Activated B cell treated with CpG ODN at 0.5 μM for 24 hours (primary cell): ENCODE data around the gene RHD. TPM values are rescaled to one million over a fixed set of nuclear protein-coding genes. Genes with fewer than 3 reads are reported as not detected.
"Not testable (repeated sequence)": the region's sequence is repeated elsewhere in the genome, so short reads cannot be mapped to it uniquely, and the experiment has no call there.

Source experiments
- ATAC-seq: fragments of 200-7000 bp; cut with Tn5 transposase; one replicate; pipeline ENCODE4 v1.10.0; 2021; ENCODE audit warnings: low read depth, mild to moderate bottlenecking, moderate library complexity
- CTCF ChIA-PET: fragments of 350-600 bp; sonication (Branson Sonifier 250); formaldehyde crosslinking; loops from one replicate; lab custom pipeline; 2021; ENCODE audit warnings: antibody characterized with exemption; lab: Charles Lee
- POLR2A ChIA-PET: fragments of 350-600 bp; sonication (Branson Sonifier 250); formaldehyde crosslinking; loops from one replicate; lab custom pipeline; 2021; ENCODE audit warnings: antibody characterized with exemption; lab: Charles Lee
- DNase-seq: peaks from one replicate; pipeline ENCODE4 v3.0.0; 2022
- H3K27ac Mint-ChIP-seq: one replicate; pipeline ENCODE4 v1.8.0; 2020; ENCODE audit warnings: mixed read lengths
- H3K27me3 Mint-ChIP-seq: one replicate; pipeline ENCODE4 v1.8.0; 2021; ENCODE audit warnings: mixed read lengths
- H3K36me3 Mint-ChIP-seq: one replicate; pipeline ENCODE4 v1.8.0; 2021; ENCODE audit warnings: low read depth, mixed read lengths
- H3K4me1 Mint-ChIP-seq: one replicate; pipeline ENCODE4 v1.8.0; 2021; ENCODE audit warnings: mixed read lengths
- H3K4me3 Mint-ChIP-seq: one replicate; pipeline ENCODE4 v1.8.0; 2020; ENCODE audit warnings: mild to moderate bottlenecking, mixed read lengths
- H3K9me3 Mint-ChIP-seq: one replicate; pipeline ENCODE4 v1.8.0; 2020; ENCODE audit warnings: mixed read lengths
- intact Hi-C: fragments of 100-400 bp; cut with micrococcal nuclease; formaldehyde crosslinking; loops from one replicate; pipeline ENCODE4 v1.15.1; 2024
- total RNA-seq: library from RNA; stranded (reverse); gene quantifications from 2 replicates; pipeline ENCODE4 v1.2.3, GENCODE V29; 2022
- TF ChIP-seq, protein P1 (sequence below): fragments of 200-600 bp; IDR thresholded peaks from one replicate; pipeline ENCODE4 v1.8.0; 2022; ENCODE audit warnings: antibody characterized with exemption, mild to moderate bottlenecking

RHD gene
- total RNA-seq, 1 donor from 2014 or later: not detected

- Mint-ChIP-seq H3K27ac (no peak overlapping the region), H3K36me3 (peaks cover 5% of the 10 kb centered on the region), H3K4me1 (peaks cover 3% of the 10 kb centered on the region), H3K27me3 (no peaks in the 10 kb centered on the region), H3K4me3 (no peak overlapping the region), H3K9me3 (no peaks in the 10 kb centered on the region)
- DNase-seq: no peak
- intact Hi-C loops: no loop called here
- ChIA-PET POLR2A (interaction anchor here (0.5 to 1.6 kb wide), 2 partner anchors 14 to 1753 kb away, joined by 3 to 6 read pairs; no protein-coding TSS in a partner anchor), CTCF (interaction anchor here (0.5 kb wide), 1 partner anchor 14 kb away, joined by 3 read pairs; no protein-coding TSS in a partner anchor)
- no peak for ATAC-seq
- TF ChIP-seq, protein P1, sequence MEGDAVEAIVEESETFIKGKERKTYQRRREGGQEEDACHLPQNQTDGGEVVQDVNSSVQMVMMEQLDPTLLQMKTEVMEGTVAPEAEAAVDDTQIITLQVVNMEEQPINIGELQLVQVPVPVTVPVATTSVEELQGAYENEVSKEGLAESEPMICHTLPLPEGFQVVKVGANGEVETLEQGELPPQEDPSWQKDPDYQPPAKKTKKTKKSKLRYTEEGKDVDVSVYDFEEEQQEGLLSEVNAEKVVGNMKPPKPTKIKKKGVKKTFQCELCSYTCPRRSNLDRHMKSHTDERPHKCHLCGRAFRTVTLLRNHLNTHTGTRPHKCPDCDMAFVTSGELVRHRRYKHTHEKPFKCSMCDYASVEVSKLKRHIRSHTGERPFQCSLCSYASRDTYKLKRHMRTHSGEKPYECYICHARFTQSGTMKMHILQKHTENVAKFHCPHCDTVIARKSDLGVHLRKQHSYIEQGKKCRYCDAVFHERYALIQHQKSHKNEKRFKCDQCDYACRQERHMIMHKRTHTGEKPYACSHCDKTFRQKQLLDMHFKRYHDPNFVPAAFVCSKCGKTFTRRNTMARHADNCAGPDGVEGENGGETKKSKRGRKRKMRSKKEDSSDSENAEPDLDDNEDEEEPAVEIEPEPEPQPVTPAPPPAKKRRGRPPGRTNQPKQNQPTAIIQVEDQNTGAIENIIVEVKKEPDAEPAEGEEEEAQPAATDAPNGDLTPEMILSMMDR: no peak
Measured at GRCh38 chr1:25253911-25254310, 18.4 kb upstream of the RHD start.

GRCh38 chr1:25255706-25256577 lies 16.4 kb upstream of the RHD start:
- ChIA-PET POLR2A (interaction anchor here (1.0 to 3.0 kb wide), 3 partner anchors 8 to 24 kb away, joined by 3 to 13 read pairs (median 3); partner anchors contain the start of genes RSRP1 and SYF2), CTCF (no interaction called here)
- Mint-ChIP-seq H3K4me3 (no peak overlapping the region), H3K36me3 (peaks cover 5% of the 10 kb centered on the region), H3K4me1 (peaks cover 14% of the 10 kb centered on the region), H3K9me3 (no peaks in the 10 kb centered on the region), H3K27ac (no peak overlapping the region), H3K27me3 (no peaks in the 10 kb centered on the region)
- intact Hi-C loops: no loop called here
- DNase-seq: no peak
- TF ChIP-seq, protein P1: no peak
- ATAC-seq: no peak

DNA sequence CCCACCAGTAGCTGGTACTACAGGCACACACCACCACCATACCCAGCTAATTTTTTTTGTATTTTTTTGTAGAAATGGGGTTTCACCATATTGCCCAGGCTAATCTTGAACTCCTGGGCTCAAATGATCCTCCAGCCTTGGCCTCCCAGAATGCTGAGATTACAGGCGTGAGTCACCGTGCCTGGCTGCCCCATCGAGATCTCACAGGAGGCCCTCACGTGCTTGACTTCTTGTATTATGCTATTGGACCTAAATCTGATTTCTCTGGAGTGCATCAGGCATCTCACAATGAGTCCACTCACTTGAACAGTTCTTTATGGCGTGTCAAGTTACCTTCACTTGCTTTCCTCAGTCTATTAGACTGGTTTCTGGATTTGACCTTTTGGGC lies 15.7 kb upstream of the RHD start:
- CTCF ChIA-PET: no interaction called here
- no peak overlapping the region for H3K27ac Mint-ChIP-seq
- peaks cover 5% of the 10 kb centered on the region for H3K36me3 Mint-ChIP-seq
- ATAC-seq: no peak
- H3K4me1 Mint-ChIP-seq: peaks cover 16% of the 10 kb centered on the region
- H3K4me3 Mint-ChIP-seq: no peak overlapping the region
- no peak for DNase-seq
- no peaks in the 10 kb centered on the region for H3K9me3 Mint-ChIP-seq
- POLR2A ChIA-PET: interaction anchor here (3.0 kb wide), 1 partner anchor 9 kb away, joined by 13 read pairs; the partner anchor contains the start of gene RSRP1
- TF ChIP-seq, protein P1: no peak
- no peaks in the 10 kb centered on the region for H3K27me3 Mint-ChIP-seq
- intact Hi-C loops: no loop called here

GRCh38 chr1:25257196-25257595 lies 15.1 kb upstream of the RHD start:
- intact Hi-C loops: no loop called here
- Mint-ChIP-seq H3K27ac (no peak overlapping the region), H3K27me3 (no peaks in the 10 kb centered on the region), H3K9me3 (no peaks in the 10 kb centered on the region), H3K36me3 (peaks cover 7% of the 10 kb centered on the region), H3K4me1 (peaks cover 16% of the 10 kb centered on the region), H3K4me3 (no peak overlapping the region)
- ChIA-PET POLR2A (interaction anchor here (3.0 kb wide), 1 partner anchor 10 kb away, joined by 13 read pairs; the partner anchor contains the start of gene RSRP1), CTCF (no interaction called here)
- TF ChIP-seq, protein P1: no peak
- ATAC-seq (no peak), DNase-seq (no peak)

- POLR2A ChIA-PET, intact Hi-C loops, H3K27me3 Mint-ChIP-seq, CTCF ChIA-PET, H3K27ac Mint-ChIP-seq, DNase-seq, H3K9me3 Mint-ChIP-seq, ATAC-seq, H3K4me3 Mint-ChIP-seq: not testable (repeated sequence)
- Mint-ChIP-seq H3K4me1 (peaks cover 12% of the 10 kb centered on the region), H3K36me3 (peaks cover 18% of the 10 kb centered on the region)
Measured at GRCh38 chr1:25259813-25260212, 12.5 kb upstream of the RHD start.

DNA sequence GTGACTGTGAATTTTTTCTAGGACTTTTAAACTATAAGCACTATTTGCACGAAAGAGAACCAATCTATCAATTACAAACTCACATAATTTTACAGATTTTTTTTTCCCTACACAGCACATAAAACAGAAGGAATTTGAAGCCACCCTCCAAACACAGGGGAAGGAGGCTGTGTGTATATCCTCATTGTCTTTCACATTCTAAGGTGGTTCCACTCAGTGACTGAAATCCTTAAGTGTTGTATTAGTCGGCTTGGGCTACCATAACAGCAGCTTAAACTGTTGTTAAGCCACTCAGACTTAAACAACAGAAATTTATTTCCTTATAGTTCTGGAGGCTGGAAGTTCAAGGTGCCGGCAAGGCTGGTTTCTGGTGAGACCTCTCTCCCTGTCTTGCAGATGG lies 12.0 kb upstream of the RHD start:
- H3K27me3 Mint-ChIP-seq, ATAC-seq, intact Hi-C loops, DNase-seq, CTCF ChIA-PET, H3K27ac Mint-ChIP-seq, H3K4me3 Mint-ChIP-seq, POLR2A ChIA-PET, H3K9me3 Mint-ChIP-seq: not testable (repeated sequence)
- Mint-ChIP-seq H3K4me1 (peaks cover 12% of the 10 kb centered on the region), H3K36me3 (peaks cover 18% of the 10 kb centered on the region)

GRCh38 chr1:25266554-25267287 lies 5.6 kb upstream of the RHD start:
- intact Hi-C loops, H3K27me3 Mint-ChIP-seq, CTCF ChIA-PET, POLR2A ChIA-PET, DNase-seq, H3K9me3 Mint-ChIP-seq: not testable (repeated sequence)
- Mint-ChIP-seq H3K4me1 (peaks cover 13% of the 10 kb centered on the region), H3K36me3 (peaks cover 22% of the 10 kb centered on the region), H3K27ac (peak overlapping the region; percentile 87), H3K4me3 (peak overlapping the region; percentile 92)
- peak; percentile 16 for ATAC-seq
